GM12891 (cell line): ENCODE measurements around the gene ZNF343.

ENCODE experiments used
- PAX5 ChIP-seq: IDR thresholded peaks from 2 replicates; pipeline ENCODE4 v1.6.1; 2011; ENCODE audit warnings: low read length, moderate library complexity, mild to moderate bottlenecking; ENCODE audit not compliant: insufficient read depth, severe bottlenecking
- POLR2A ChIP-seq: IDR thresholded peaks from 2 replicates; pipeline ENCODE4 v1.6.1; 2011; ENCODE audit warnings: low read depth, low read length, control low read depth
- POLR2AphosphoS5 ChIP-seq: IDR thresholded peaks from 2 replicates; pipeline ENCODE4 v1.6.1; 2011; ENCODE audit warnings: low read depth, low read length, control low read depth
- SPI1 ChIP-seq: IDR thresholded peaks from 2 replicates; pipeline ENCODE4 v1.6.1; 2011; ENCODE audit warnings: low read depth, low read length, control low read depth
- TAF1 ChIP-seq: IDR thresholded peaks from 2 replicates; pipeline ENCODE4 v1.6.1; 2011; ENCODE audit warnings: low read depth, low read length, control low read depth

GRCh38 chr20:2446845-2447244, 61.9 kb downstream of the ZNF343 start:
- no peak for TF ChIP-seq SPI1
- no peak for TF ChIP-seq TAF1
- TF ChIP-seq POLR2A: no peak
- TF ChIP-seq PAX5: no peak
- TF ChIP-seq POLR2AphosphoS5: no peak
